Ovary (tissue), 3 donors: ENCODE measurements around the gene LIPM.

Source experiments
- CTCF ChIP-seq, 3 donors: fragments of 450-650 bp in 2 of 3; fragments of 200-600 bp in 1 of 3; IDR thresholded peaks; one replicate each; pipeline versions ENCODE4 v1.5.1 to v1.8.0; 2016 to 2022; ENCODE audit warnings: antibody characterized with exemption in 3 of 3, mild to moderate bottlenecking in 1 of 3
- EP300 ChIP-seq: sonication (generic); formaldehyde crosslinking; IDR thresholded peaks from one replicate; pipeline ENCODE4 v1.6.1; 2017; ENCODE audit warnings: antibody characterized with exemption
- POLR2A ChIP-seq: fragments of 450-650 bp; IDR thresholded peaks from one replicate; pipeline ENCODE4 v1.6.1; 2017; ENCODE audit warnings: antibody characterized with exemption, mild to moderate bottlenecking, moderate library complexity
- donor health status: DM: no; HTN: no; CAD: no.

GRCh38 chr10:88804083-88804812, 1.7 kb downstream of the LIPM start:
- TF ChIP-seq POLR2A (no peak), CTCF (IDR thresholded peaks at IDR 0.05) (no peak), EP300 (no peak)
